ENCODE results near the gene PAK1IP1. TPM values are rescaled to one million over a fixed set of nuclear protein-coding genes. Genes with fewer than 3 reads are reported as not detected.
"Not testable (repeated sequence)": the region's sequence is repeated elsewhere in the genome, so short reads cannot be mapped to it uniquely, and the experiment has no call there.

Gene PAK1IP1
- total RNA-seq, 1 donor from 2014 or later: 37.4 TPM

GRCh38 chr6:10736731-10737130, 42.0 kb downstream of the PAK1IP1 start:
- H3K27me3 Mint-ChIP-seq (ENCODE audit: insufficient read depth): no peaks in the 10 kb centered on the region
- no peak overlapping the region for H3K27ac Mint-ChIP-seq
- H3K36me3 Mint-ChIP-seq (ENCODE audit: low read depth): no peaks in the 10 kb centered on the region
- no peaks in the 10 kb centered on the region for H3K9me3 Mint-ChIP-seq
- no peaks in the 10 kb centered on the region for H3K4me1 Mint-ChIP-seq (ENCODE audit: low read depth)
- intact Hi-C loops (cut with micrococcal nuclease): no loop called here
- no peak overlapping the region for H3K4me3 Mint-ChIP-seq
- DNase-seq (ENCODE audit: low spot score): no peak

GRCh38 chr6:10740061-10740460, 45.3 kb downstream of the PAK1IP1 start:
- Mint-ChIP-seq H3K27me3 (ENCODE audit: insufficient read depth) (no peaks in the 10 kb centered on the region), H3K4me3 (no peak overlapping the region), H3K9me3 (no peaks in the 10 kb centered on the region), H3K36me3 (ENCODE audit: low read depth) (peaks cover 2% of the 10 kb centered on the region), H3K27ac (no peak overlapping the region), H3K4me1 (ENCODE audit: low read depth) (no peaks in the 10 kb centered on the region)
- intact Hi-C loops (cut with micrococcal nuclease): no loop called here
- no peak for DNase-seq (ENCODE audit: low spot score)

GRCh38 chr6:10741643-10742042, 46.9 kb downstream of the PAK1IP1 start:
- H3K4me1 Mint-ChIP-seq (ENCODE audit: low read depth); H3K36me3 Mint-ChIP-seq (ENCODE audit: low read depth); H3K4me3 Mint-ChIP-seq; H3K27ac Mint-ChIP-seq; H3K27me3 Mint-ChIP-seq (ENCODE audit: insufficient read depth); DNase-seq (ENCODE audit: low spot score); H3K9me3 Mint-ChIP-seq; intact Hi-C loops (cut with micrococcal nuclease): not testable (repeated sequence)

GRCh38 chr6:10742251-10742650, 47.5 kb downstream of the PAK1IP1 start:
- peaks cover 3% of the 10 kb centered on the region for H3K36me3 Mint-ChIP-seq (ENCODE audit: low read depth)
- intact Hi-C loops (cut with micrococcal nuclease): no loop called here
- no peak overlapping the region for H3K27ac Mint-ChIP-seq

GRCh38 chr6:10743515-10743914, 48.7 kb downstream of the PAK1IP1 start:
- H3K27me3 Mint-ChIP-seq (ENCODE audit: insufficient read depth): no peaks in the 10 kb centered on the region
- peaks cover 15% of the 10 kb centered on the region for H3K4me1 Mint-ChIP-seq (ENCODE audit: low read depth)
- H3K4me3 Mint-ChIP-seq: no peak overlapping the region
- intact Hi-C loops (cut with micrococcal nuclease): no loop called here
- no peak for DNase-seq (ENCODE audit: low spot score)
- H3K36me3 Mint-ChIP-seq (ENCODE audit: low read depth): peaks cover 3% of the 10 kb centered on the region
- no peaks in the 10 kb centered on the region for H3K9me3 Mint-ChIP-seq
- no peak overlapping the region for H3K27ac Mint-ChIP-seq

More at GRCh38 chr6:10742251-10742650, 47.5 kb downstream of the PAK1IP1 start:
- H3K4me3 Mint-ChIP-seq: no peak overlapping the region
- peaks cover 13% of the 10 kb centered on the region for H3K4me1 Mint-ChIP-seq (ENCODE audit: low read depth)
- DNase-seq (ENCODE audit: low spot score): no peak
- H3K9me3 Mint-ChIP-seq: no peaks in the 10 kb centered on the region
- H3K27me3 Mint-ChIP-seq (ENCODE audit: insufficient read depth): no peaks in the 10 kb centered on the region

- intact Hi-C loops (cut with micrococcal nuclease): no loop called here
- no peaks in the 10 kb centered on the region for H3K9me3 Mint-ChIP-seq
- H3K36me3 Mint-ChIP-seq (ENCODE audit: low read depth): peaks cover 9% of the 10 kb centered on the region
- H3K4me3 Mint-ChIP-seq: no peak overlapping the region
- no peak overlapping the region for H3K27ac Mint-ChIP-seq
- H3K27me3 Mint-ChIP-seq (ENCODE audit: insufficient read depth): no peaks in the 10 kb centered on the region
- H3K4me1 Mint-ChIP-seq (ENCODE audit: low read depth): peaks cover 31% of the 10 kb centered on the region
- no peak for DNase-seq (ENCODE audit: low spot score)
Measured at GRCh38 chr6:10745116-10745515, 50.3 kb downstream of the PAK1IP1 start.

- intact Hi-C loops (cut with micrococcal nuclease): loop anchor here (1.0 to 2.0 kb wide), 7 partner anchors 24 to 346 kb away; partner anchors contain the start of genes C6orf52, MAK, PAK1IP1 and SMIM13
- H3K9me3 Mint-ChIP-seq: no peaks in the 10 kb centered on the region
- peaks cover 21% of the 10 kb centered on the region for H3K36me3 Mint-ChIP-seq (ENCODE audit: low read depth)
- no peak for DNase-seq (ENCODE audit: low spot score)
- no peaks in the 10 kb centered on the region for H3K27me3 Mint-ChIP-seq (ENCODE audit: insufficient read depth)
- H3K4me3 Mint-ChIP-seq: peak overlapping the region; percentile 93
- peaks cover 49% of the 10 kb centered on the region for H3K4me1 Mint-ChIP-seq (ENCODE audit: low read depth)
- H3K27ac Mint-ChIP-seq: peak overlapping the region; percentile 94
Measured at GRCh38 chr6:10746915-10747250, 52.1 kb downstream of the PAK1IP1 start.

GRCh38 chr6:10747251-10747972, 52.6 kb downstream of the PAK1IP1 start, which contains the start of gene TMEM14B:
TSS of gene TMEM14B (plus strand) at chr6:10747805. CDS start at chr6:10749246, 1,441 bp downstream.
- peaks cover 25% of the 10 kb centered on the region for H3K36me3 Mint-ChIP-seq (ENCODE audit: low read depth)
- H3K4me1 Mint-ChIP-seq (ENCODE audit: low read depth): peaks cover 52% of the 10 kb centered on the region
- intact Hi-C loops (cut with micrococcal nuclease): loop anchor here (1.0 to 2.0 kb wide), 7 partner anchors 24 to 346 kb away; partner anchors contain the start of genes C6orf52, MAK, PAK1IP1 and SMIM13
- H3K4me3 Mint-ChIP-seq: peak within 1 kb of the TSS; percentile 93
- H3K9me3 Mint-ChIP-seq: no peaks in the 10 kb centered on the region
- H3K27ac Mint-ChIP-seq: peak within 1 kb of the TSS; percentile 94
- no peaks in the 10 kb centered on the region for H3K27me3 Mint-ChIP-seq (ENCODE audit: insufficient read depth)
- peak; percentile 100 for DNase-seq (ENCODE audit: low spot score)

GRCh38 chr6:10749734-10750133, 55.0 kb downstream of the PAK1IP1 start:
- Mint-ChIP-seq H3K27me3 (ENCODE audit: insufficient read depth) (no peaks in the 10 kb centered on the region), H3K9me3 (no peaks in the 10 kb centered on the region), H3K4me1 (ENCODE audit: low read depth) (peaks cover 57% of the 10 kb centered on the region), H3K36me3 (ENCODE audit: low read depth) (peaks cover 38% of the 10 kb centered on the region), H3K4me3 (peak overlapping the region; percentile 93), H3K27ac (peak overlapping the region; percentile 1)
- intact Hi-C loops (cut with micrococcal nuclease): loop anchor here (5.0 kb wide), 1 partner anchor 963 kb away; no protein-coding TSS in a partner anchor
- DNase-seq (ENCODE audit: low spot score): no peak

GRCh38 chr6:10750568-10750967, 55.8 kb downstream of the PAK1IP1 start:
- intact Hi-C loops (cut with micrococcal nuclease): loop anchor here (5.0 kb wide), 1 partner anchor 962 kb away; no protein-coding TSS in a partner anchor
- H3K27ac Mint-ChIP-seq; H3K27me3 Mint-ChIP-seq (ENCODE audit: insufficient read depth); H3K9me3 Mint-ChIP-seq; DNase-seq (ENCODE audit: low spot score); H3K4me3 Mint-ChIP-seq: not testable (repeated sequence)
- H3K4me1 Mint-ChIP-seq (ENCODE audit: low read depth): peaks cover 63% of the 10 kb centered on the region
- peaks cover 43% of the 10 kb centered on the region for H3K36me3 Mint-ChIP-seq (ENCODE audit: low read depth)

- intact Hi-C loops (cut with micrococcal nuclease): loop anchor here (5.0 kb wide), 1 partner anchor 961 kb away; no protein-coding TSS in a partner anchor
- not testable (repeated sequence) for H3K27me3 Mint-ChIP-seq (ENCODE audit: insufficient read depth); H3K27ac Mint-ChIP-seq; H3K9me3 Mint-ChIP-seq; H3K4me3 Mint-ChIP-seq; DNase-seq (ENCODE audit: low spot score)
- peaks cover 64% of the 10 kb centered on the region for H3K4me1 Mint-ChIP-seq (ENCODE audit: low read depth)
- peaks cover 50% of the 10 kb centered on the region for H3K36me3 Mint-ChIP-seq (ENCODE audit: low read depth)
Measured at GRCh38 chr6:10751757-10752156, 57.0 kb downstream of the PAK1IP1 start.

GRCh38 chr6:10756085-10756484, 61.3 kb downstream of the PAK1IP1 start:
- no peak for DNase-seq (ENCODE audit: low spot score)
- Mint-ChIP-seq H3K4me3 (no peak overlapping the region), H3K27ac (peak overlapping the region; percentile 18), H3K4me1 (ENCODE audit: low read depth) (peaks cover 39% of the 10 kb centered on the region), H3K27me3 (ENCODE audit: insufficient read depth) (no peaks in the 10 kb centered on the region), H3K9me3 (no peaks in the 10 kb centered on the region), H3K36me3 (ENCODE audit: low read depth) (peaks cover 63% of the 10 kb centered on the region)
- intact Hi-C loops (cut with micrococcal nuclease): no loop called here
